ENCODE results near the gene SARDH. TPM values are rescaled to one million over a fixed set of nuclear protein-coding genes. Genes with fewer than 3 reads are reported as not detected.

SARDH gene
- total and polyA plus RNA-seq, 9 of the 15 experiments (the other 6 are each of a cell fraction or from before 2014, with no cell fraction given) = 0.14 TPM; not detected in 8

- no peak for TF ChIP-seq BCLAF1 (IDR thresholded peaks at IDR 0.05; ENCODE audit: borderline replicate concordance in 1 of 2, control insufficient read depth in 1 of 2, low read depth in 2 of 2, low read length in 1 of 2)
- TF ChIP-seq, protein P1, sequence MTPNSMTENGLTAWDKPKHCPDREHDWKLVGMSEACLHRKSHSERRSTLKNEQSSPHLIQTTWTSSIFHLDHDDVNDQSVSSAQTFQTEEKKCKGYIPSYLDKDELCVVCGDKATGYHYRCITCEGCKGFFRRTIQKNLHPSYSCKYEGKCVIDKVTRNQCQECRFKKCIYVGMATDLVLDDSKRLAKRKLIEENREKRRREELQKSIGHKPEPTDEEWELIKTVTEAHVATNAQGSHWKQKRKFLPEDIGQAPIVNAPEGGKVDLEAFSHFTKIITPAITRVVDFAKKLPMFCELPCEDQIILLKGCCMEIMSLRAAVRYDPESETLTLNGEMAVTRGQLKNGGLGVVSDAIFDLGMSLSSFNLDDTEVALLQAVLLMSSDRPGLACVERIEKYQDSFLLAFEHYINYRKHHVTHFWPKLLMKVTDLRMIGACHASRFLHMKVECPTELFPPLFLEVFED (CRISPR knock-in tag; conservative IDR thresholded peaks at IDR 0.05) = no peak
- TF ChIP-seq RFX5 (IDR thresholded peaks at IDR 0.05; ENCODE audit: low read depth, low read length) = no peak
- TF ChIP-seq NFIX (CRISPR knock-in tag; IDR thresholded peaks at IDR 0.05; ENCODE audit: low read depth) = no peak
- no peak for TF ChIP-seq SMARCA4 (IDR thresholded peaks at IDR 0.05)
- no peak for TF ChIP-seq SIX5 (IDR thresholded peaks at IDR 0.05; ENCODE audit: borderline replicate concordance in 1 of 2, insufficient read depth in 1 of 2, low read depth in 1 of 2, low read length in 2 of 2)
- TF ChIP-seq RCOR1 (IDR thresholded peaks at IDR 0.05; ENCODE audit: borderline replicate concordance in 1 of 2, low read depth in 2 of 2, low read length in 2 of 2) = peak in 1 of 2 experiments; percentile 44; a peak in 1 of 4 replicates
- TF ChIP-seq, protein P2, sequence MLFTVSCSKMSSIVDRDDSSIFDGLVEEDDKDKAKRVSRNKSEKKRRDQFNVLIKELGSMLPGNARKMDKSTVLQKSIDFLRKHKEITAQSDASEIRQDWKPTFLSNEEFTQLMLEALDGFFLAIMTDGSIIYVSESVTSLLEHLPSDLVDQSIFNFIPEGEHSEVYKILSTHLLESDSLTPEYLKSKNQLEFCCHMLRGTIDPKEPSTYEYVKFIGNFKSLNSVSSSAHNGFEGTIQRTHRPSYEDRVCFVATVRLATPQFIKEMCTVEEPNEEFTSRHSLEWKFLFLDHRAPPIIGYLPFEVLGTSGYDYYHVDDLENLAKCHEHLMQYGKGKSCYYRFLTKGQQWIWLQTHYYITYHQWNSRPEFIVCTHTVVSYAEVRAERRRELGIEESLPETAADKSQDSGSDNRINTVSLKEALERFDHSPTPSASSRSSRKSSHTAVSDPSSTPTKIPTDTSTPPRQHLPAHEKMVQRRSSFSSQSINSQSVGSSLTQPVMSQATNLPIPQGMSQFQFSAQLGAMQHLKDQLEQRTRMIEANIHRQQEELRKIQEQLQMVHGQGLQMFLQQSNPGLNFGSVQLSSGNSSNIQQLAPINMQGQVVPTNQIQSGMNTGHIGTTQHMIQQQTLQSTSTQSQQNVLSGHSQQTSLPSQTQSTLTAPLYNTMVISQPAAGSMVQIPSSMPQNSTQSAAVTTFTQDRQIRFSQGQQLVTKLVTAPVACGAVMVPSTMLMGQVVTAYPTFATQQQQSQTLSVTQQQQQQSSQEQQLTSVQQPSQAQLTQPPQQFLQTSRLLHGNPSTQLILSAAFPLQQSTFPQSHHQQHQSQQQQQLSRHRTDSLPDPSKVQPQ (CRISPR knock-in tag; IDR thresholded peaks at IDR 0.05; ENCODE audit: borderline replicate concordance) = no peak
- no peak for TF ChIP-seq ZSCAN29 (IDR thresholded peaks at IDR 0.05)
- TF ChIP-seq POLR3A (IDR thresholded peaks at IDR 0.05; ENCODE audit: borderline replicate concordance, extremely low read depth, insufficient read depth, insufficient read length) = no peak
- TF ChIP-seq ATF3 (IDR thresholded peaks at IDR 0.05) = no peak
- TF ChIP-seq ATF3 (CRISPR knock-in tag; conservative IDR thresholded peaks at IDR 0.05) = no peak
- TF ChIP-seq EZH2 (IDR thresholded peaks at IDR 0.05; ENCODE audit: borderline replicate concordance, low read depth, low read length) = no peak
- TF ChIP-seq ZNF592 (IDR thresholded peaks at IDR 0.05) = no peak
These were observed 89.0 kb downstream of the SARDH start (continued) for GRCh38 chr9:133649194-133649593.
